NT2/D1 (cell line): ENCODE results near the gene XPC.

Experiments used
- SUZ12 ChIP-seq: IDR thresholded peaks from 2 replicates; pipeline ENCODE4 v1.6.1; 2011; ENCODE audit not compliant: insufficient read length, insufficient read depth; ENCODE audit errors: extremely low read depth
- YY1 ChIP-seq: IDR thresholded peaks from 2 replicates; pipeline ENCODE4 v1.6.1; 2011; ENCODE audit not compliant: insufficient read length, insufficient read depth
- ZNF274 ChIP-seq: IDR thresholded peaks from 2 replicates; pipeline ENCODE4 v1.6.1; 2011; ENCODE audit warnings: mild to moderate bottlenecking, low read depth, low read length

DNA sequence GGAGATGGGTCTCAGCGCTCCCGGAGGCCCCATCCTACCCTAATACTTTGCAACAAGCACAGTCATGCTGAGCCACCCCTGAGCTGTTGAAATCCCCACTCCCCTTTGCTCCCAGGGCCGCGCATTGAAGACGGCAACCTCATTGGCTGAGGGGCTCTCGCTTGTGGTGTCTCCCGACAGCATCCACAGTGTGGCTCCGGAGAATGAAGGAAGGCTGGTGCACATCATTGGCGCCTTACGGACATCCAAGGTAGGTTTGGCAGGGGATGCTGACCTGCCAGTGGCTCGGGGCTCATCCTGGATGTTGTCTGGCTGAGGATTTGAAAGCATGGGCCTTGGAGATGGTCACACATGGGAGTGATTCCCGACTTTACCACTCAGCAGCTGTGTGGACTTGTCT is 47.7 kb downstream of the XPC start:
- TF ChIP-seq ZNF274 (no peak), YY1 (no peak), SUZ12 (no peak)
